Activated CD8-positive, alpha-beta T cell treated with anti-CD3 and anti-CD28 coated beads, Interleukin-2, amount 10 ng/mL, durations not matched to agents 7 days and 5 days (primary cell): ENCODE results near the gene HEMGN. TPM values are rescaled to one million over a fixed set of nuclear protein-coding genes. Genes with fewer than 3 reads are reported as not detected.

Source experiments
- ATAC-seq: fragments of 150-1000 bp; cut with Tn5 transposase; one replicate; pipeline ENCODE4 v1.10.0; 2021; ENCODE audit warnings: moderate library complexity
- CTCF ChIA-PET: fragments of 350-600 bp; sonication (Branson Sonifier 250); formaldehyde crosslinking; loops from one replicate; lab custom pipeline; 2021; ENCODE audit warnings: antibody characterized with exemption; lab: Charles Lee
- POLR2A ChIA-PET: fragments of 350-600 bp; sonication (Branson Sonifier 250); formaldehyde crosslinking; loops from one replicate; lab custom pipeline; 2021; ENCODE audit warnings: antibody characterized with exemption; lab: Charles Lee
- DNase-seq: peaks from one replicate; pipeline ENCODE4 v3.0.0-alpha.2; 2020
- H3K27ac Mint-ChIP-seq: one replicate; pipeline ENCODE4 v1.8.0; 2021; ENCODE audit warnings: mild to moderate bottlenecking, mixed read lengths
- H3K27me3 Mint-ChIP-seq: one replicate; pipeline ENCODE4 v1.8.0; 2021; ENCODE audit warnings: low read depth, mixed read lengths
- H3K36me3 Mint-ChIP-seq: one replicate; pipeline ENCODE4 v1.8.0; 2021; ENCODE audit warnings: low read depth, mixed read lengths
- H3K4me1 Mint-ChIP-seq: one replicate; pipeline ENCODE4 v1.8.0; 2021; ENCODE audit warnings: low read depth, mixed read lengths
- H3K4me3 Mint-ChIP-seq: one replicate; pipeline ENCODE4 v1.8.0; 2021; ENCODE audit warnings: mild to moderate bottlenecking, mixed read lengths
- H3K9me3 Mint-ChIP-seq: one replicate; pipeline ENCODE4 v1.8.0; 2022; ENCODE audit warnings: mixed read lengths; ENCODE audit not compliant: insufficient read depth
- total RNA-seq, 2 experiments: library from RNA; stranded (reverse); gene quantifications; one replicate each; pipeline ENCODE4 v1.2.3, GENCODE V29; 2021

Gene HEMGN, protein sequence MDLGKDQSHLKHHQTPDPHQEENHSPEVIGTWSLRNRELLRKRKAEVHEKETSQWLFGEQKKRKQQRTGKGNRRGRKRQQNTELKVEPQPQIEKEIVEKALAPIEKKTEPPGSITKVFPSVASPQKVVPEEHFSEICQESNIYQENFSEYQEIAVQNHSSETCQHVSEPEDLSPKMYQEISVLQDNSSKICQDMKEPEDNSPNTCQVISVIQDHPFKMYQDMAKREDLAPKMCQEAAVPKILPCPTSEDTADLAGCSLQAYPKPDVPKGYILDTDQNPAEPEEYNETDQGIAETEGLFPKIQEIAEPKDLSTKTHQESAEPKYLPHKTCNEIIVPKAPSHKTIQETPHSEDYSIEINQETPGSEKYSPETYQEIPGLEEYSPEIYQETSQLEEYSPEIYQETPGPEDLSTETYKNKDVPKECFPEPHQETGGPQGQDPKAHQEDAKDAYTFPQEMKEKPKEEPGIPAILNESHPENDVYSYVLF
- 1 to 10 TPM; 1.2 to 1.6 TPM for total RNA-seq

DNA sequence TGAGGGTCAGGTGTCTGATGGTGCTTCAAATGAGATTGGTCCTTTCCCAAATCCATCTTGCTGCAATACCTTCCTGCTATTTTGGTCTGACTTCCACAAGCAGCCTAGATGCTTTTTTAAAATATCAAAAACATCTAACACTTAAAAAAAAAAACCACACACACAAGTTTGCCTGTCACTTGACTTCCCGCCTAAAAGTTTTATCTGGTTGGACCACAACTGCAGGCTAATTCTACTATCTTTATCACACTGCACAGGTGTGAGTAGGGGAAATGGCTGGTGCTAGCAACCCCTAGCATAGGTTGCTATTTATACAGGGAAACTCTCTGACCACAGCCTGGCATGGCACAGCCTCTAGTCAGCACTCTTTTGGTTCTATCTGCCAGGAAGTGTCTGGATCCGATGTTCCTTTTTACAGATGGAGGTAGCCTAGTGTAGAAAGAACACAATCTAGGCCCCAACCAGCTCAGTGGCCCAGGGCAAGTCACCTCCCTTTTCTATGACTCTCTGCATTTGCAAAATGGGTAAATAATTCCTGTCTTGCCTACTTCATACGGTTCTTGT lies at the start of gene HEMGN:
HEMGN (minus strand) TSS at position 92 of the 564 bp plus-strand sequence; CDS start at position 56, 36 bp downstream.
- Mint-ChIP-seq H3K4me3 (peak within 1 kb of the TSS; percentile 32), H3K27ac (peak within 1 kb of the TSS; percentile 85), H3K27me3 (peaks cover 6% of the 10 kb centered on the region), H3K9me3 (no peaks in the 10 kb centered on the region), H3K36me3 (no peaks in the 10 kb centered on the region), H3K4me1 (peaks cover 33% of the 10 kb centered on the region)
- ATAC-seq (peak; percentile 90), DNase-seq (peak; percentile 59)
- POLR2A ChIA-PET, result interaction anchor here (1.1 to 1.2 kb wide), 2 partner anchors 9 to 45 kb away, joined by 3 read pairs; partner anchors contain the start of gene ANP32B
- CTCF ChIA-PET, result interaction anchor here (0.8 to 5.8 kb wide), 6 partner anchors 9 to 44 kb away, joined by 3 to 74 read pairs (median 5); partner anchors contain the start of genes ANP32B and TRMO

DNA sequence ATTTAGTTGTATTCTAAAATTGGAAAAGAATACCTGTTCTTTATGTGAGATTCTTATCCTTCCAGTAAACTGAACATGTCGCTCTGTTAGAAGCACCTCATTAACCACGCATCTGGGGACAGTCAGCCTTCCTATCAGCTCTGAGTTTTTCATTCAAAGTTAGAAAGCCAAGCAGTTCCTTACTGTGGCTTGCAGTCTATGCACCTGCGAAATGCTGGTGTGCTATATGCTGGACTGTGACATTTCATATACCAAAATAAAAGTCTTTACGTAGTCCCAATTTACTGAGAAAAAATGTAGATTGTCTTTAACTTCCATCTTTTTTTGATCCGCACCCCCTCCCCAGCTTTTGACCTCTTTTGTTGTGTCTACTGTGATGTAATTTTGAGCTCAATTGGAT lies 49.5 kb upstream of the HEMGN start:
- CTCF ChIA-PET, result interaction anchor here (0.9 to 3.1 kb wide), 9 partner anchors 10 to 97 kb away, joined by 3 to 33 read pairs (median 5); partner anchors contain the start of gene TRMO
- no peak for DNase-seq
- Mint-ChIP-seq H3K9me3 (no peaks in the 10 kb centered on the region), H3K27me3 (no peaks in the 10 kb centered on the region), H3K4me3 (peak overlapping the region; percentile 6), H3K4me1 (peaks cover 71% of the 10 kb centered on the region), H3K36me3 (peaks cover 33% of the 10 kb centered on the region), H3K27ac (peak overlapping the region; percentile 11)
- ATAC-seq, result no peak
- POLR2A ChIA-PET, result interaction anchor here (0.7 to 10.3 kb wide), 4 partner anchors 9 to 66 kb away, joined by 3 to 110 read pairs (median 4); partner anchors contain the start of gene TRMO

DNA sequence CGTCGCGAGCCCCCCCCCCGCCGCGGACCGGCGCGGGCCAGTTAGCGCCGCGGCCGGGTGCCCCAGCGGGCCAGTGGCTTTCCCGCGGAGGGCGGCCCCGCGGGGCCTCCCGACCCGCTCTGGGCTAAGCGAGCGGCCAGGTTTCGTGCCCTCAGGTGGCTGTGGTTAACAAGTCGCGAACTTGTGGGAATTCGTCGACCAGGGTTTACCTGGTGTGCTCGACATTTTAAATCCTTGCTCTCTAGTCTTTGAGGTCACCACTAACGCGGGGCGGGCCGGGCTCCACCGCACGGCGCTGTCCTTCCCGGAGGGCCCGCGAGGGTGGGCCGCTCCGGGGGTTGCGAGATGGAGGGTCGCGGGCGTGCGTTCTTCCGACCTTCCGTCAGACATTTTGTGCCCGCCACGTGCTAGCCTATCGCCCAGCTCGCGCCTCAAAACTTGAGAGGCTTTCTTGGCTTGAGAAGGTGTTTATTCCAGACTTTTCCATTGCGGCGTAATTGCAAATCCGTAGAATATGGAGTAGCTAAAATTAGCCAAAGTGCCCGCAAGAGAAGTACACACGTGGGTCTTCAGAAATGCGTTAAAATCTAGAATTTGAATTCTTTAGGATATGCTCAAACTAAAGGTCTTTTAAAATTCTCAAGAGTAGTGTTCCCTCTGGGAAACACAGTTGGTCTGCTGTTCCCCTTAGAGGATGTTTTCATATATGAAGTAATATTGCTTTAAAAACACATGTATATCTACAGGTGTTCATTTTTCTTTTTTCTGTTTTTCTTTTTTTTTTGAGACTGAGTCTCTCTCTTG lies 47.3 kb upstream of the HEMGN start:
- Mint-ChIP-seq H3K36me3 (peaks cover 26% of the 10 kb centered on the region), H3K4me3 (peak overlapping the region; percentile 82), H3K4me1 (peaks cover 64% of the 10 kb centered on the region), H3K27ac (peak overlapping the region; percentile 95), H3K9me3 (no peaks in the 10 kb centered on the region), H3K27me3 (no peaks in the 10 kb centered on the region)
- DNase-seq, result peak; percentile 57
- POLR2A ChIA-PET, result interaction anchor here (1.2 to 10.3 kb wide), 6 partner anchors 13 to 271 kb away, joined by 3 to 110 read pairs (median 12); partner anchors contain the start of genes TBC1D2 and TRMO
- ATAC-seq, result peak; percentile 4
- CTCF ChIA-PET, result interaction anchor here (1.0 to 4.3 kb wide), 5 partner anchors 11 to 84 kb away, joined by 4 to 58 read pairs (median 5); partner anchors contain the start of gene TRMO

DNA sequence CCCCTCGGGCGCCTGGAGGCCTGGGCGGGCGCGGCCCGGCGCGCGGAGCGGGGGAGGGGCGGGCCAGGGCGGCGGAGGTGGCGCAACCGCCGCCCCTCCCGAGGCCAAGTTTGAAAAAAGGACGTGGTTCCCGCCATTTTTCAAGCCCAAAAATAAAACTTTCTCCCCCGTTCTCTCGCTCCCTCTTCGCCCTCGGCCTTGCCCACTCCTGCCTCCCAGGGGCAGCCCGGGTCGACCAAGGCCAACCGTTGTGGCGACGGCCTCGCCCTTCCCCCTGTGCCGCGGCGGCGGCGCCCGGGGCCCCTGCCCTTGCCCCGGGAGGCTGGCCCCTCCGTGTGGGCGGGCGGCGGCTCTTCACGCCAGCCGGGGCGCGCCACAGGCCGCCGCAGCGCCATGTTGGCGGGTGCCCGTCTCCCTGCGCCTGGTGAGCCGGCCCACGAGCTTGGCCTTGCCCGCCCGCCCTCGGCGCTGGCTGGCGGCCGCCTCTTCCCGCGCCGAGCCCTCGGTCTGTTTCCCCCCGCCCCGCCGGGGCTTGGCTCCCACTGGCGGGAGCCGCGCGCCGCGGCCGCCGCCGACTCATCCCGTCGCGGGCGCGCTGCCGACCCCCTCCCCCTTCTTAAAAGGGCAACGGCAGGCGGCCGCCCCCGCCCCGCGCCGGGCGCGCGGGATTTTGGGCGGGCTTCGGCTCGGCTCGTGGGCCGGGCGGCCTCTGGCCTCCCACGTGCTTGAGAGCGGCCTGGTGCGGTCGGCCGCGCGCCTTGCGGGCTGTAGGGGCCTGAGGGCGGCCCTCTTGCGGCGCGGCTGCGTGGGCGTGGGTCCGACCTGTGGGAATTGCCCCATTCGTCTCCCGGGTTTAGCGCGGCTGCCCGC lies 46.5 kb upstream of the HEMGN start:
- H3K36me3 Mint-ChIP-seq, result peaks cover 26% of the 10 kb centered on the region

DNA sequence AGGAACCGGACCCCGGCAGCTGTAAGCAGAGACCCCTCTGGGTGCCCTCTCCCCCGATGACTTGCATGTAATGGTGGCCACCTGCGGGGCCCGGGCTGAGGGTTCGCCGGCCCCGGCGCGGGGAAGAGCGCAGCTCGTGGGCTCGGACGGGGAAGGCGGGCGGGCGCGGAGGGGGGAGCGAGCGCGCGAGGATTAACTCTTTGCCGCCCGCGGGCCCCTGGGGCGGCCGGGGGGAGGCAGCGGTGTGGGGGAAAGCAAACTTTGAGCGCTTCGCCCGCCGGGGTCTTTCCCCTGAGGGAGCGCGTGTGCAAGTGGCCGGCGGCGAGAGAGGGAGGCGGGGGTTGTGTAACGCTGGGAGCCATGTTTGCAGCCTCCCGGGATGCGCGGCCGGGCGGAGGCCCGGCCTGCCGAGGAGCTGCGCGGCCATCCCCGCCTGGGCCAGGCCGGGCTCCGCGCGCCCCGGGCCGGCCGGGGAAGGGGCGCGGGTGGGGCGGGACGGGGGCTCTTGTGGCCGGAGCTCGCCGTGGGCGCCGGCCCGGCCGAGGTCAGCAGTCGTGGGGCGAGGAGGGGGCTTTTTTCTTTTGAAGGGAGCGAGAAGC lies 45.7 kb upstream of the HEMGN start:
- ATAC-seq (peak; percentile 28), DNase-seq (peak; percentile 63)
- peak overlapping the region; percentile 84 for H3K4me3 Mint-ChIP-seq
- CTCF ChIA-PET, result interaction anchor here (0.9 to 4.3 kb wide), 10 partner anchors 20 to 273 kb away, joined by 3 to 58 read pairs (median 4); partner anchors contain the start of genes HEMGN and TRMO
- H3K36me3 Mint-ChIP-seq, result peaks cover 20% of the 10 kb centered on the region
- H3K27ac Mint-ChIP-seq, result peak overlapping the region; percentile 95
- H3K4me1 Mint-ChIP-seq, result peaks cover 54% of the 10 kb centered on the region
- POLR2A ChIA-PET, result interaction anchor here (0.7 to 10.3 kb wide), 16 partner anchors 9 to 272 kb away, joined by 3 to 110 read pairs (median 5); partner anchors contain the start of genes NANS, TBC1D2, TRIM14 and TRMO
- H3K9me3 Mint-ChIP-seq, result no peaks in the 10 kb centered on the region
- H3K27me3 Mint-ChIP-seq, result no peaks in the 10 kb centered on the region

More for the DNA sequence above, 46.5 kb upstream of the HEMGN start:
- H3K4me1 Mint-ChIP-seq, result peaks cover 62% of the 10 kb centered on the region
- H3K4me3 Mint-ChIP-seq, result peak overlapping the region; percentile 72
- peak; percentile 30 for ATAC-seq
- CTCF ChIA-PET, result interaction anchor here (0.9 to 4.3 kb wide), 7 partner anchors 13 to 79 kb away, joined by 3 to 58 read pairs (median 4); partner anchors contain the start of gene TRMO
- peak; percentile 78 for DNase-seq
- POLR2A ChIA-PET, result interaction anchor here (0.7 to 10.3 kb wide), 15 partner anchors 9 to 271 kb away, joined by 3 to 110 read pairs (median 5); partner anchors contain the start of genes NANS, TBC1D2, TRIM14 and TRMO
- H3K27ac Mint-ChIP-seq, result peak overlapping the region; percentile 78
- H3K27me3 Mint-ChIP-seq, result no peaks in the 10 kb centered on the region
- no peaks in the 10 kb centered on the region for H3K9me3 Mint-ChIP-seq

DNA sequence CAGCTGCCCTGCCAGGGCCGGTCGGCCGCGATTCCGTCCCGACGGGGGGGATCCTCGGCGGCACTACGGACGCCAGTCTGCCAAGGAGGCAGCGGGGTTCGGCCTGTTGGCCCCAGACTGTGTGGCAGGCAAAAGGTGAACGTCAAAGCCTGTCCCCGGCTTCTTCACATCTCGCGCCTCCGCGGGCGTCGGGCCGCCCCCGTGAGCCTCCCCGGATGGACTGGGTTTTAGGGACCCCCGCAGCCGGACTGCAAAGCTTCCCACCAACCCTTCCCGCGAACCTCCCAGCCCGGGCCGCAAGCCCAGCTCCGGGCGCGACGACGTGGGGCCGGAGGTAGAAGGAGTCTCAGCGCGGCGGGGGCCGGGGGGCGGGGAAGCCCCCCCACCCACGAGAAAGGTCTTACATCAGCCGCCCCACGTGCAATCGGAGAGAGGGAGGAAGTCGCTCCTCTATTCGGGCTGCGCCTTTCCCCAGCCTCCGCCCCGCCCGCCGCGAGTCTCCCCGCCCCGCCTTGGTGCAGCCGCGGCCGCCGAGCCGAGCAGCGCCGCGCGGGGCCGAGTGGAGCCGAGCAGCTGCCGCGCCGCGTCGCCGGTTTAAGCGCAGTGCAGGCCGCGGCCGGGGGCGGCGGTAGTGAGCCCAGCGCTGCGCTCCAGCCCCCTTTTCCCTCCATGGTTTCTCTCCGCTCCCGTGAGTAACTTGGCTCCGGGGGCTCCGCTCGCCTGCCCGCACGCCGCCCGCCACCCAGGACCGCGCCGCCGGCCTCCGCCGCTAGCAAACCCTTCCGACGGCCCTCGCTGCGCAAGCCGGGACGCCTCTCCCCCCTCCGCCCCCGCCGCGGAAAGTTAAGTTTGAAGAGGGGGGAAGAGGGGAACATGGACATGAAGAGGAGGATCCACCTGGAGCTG lies 45.0 kb upstream of the HEMGN start, which contains the start of gene ANP32B:
ANP32B (plus strand) TSS at position 659 of the 906 bp plus-strand sequence; CDS start at position 874, 215 bp downstream.
- Mint-ChIP-seq H3K36me3 (peaks cover 20% of the 10 kb centered on the region), H3K27ac (peak within 1 kb of the TSS; percentile 95), H3K9me3 (no peaks in the 10 kb centered on the region), H3K4me3 (peak within 1 kb of the TSS; percentile 84), H3K4me1 (peaks cover 48% of the 10 kb centered on the region), H3K27me3 (no peaks in the 10 kb centered on the region)
- DNase-seq (peak; percentile 95), ATAC-seq (peak; percentile 83)
- ChIA-PET CTCF (interaction anchor here (0.9 to 4.3 kb wide), 17 partner anchors 10 to 274 kb away, joined by 3 to 58 read pairs (median 4); partner anchors contain the start of genes HEMGN and TRMO), POLR2A (interaction anchor here (0.6 to 10.3 kb wide), 21 partner anchors 9 to 273 kb away, joined by 3 to 110 read pairs (median 4); partner anchors contain the start of genes HEMGN, NANS, TBC1D2 and TRIM14)

DNA sequence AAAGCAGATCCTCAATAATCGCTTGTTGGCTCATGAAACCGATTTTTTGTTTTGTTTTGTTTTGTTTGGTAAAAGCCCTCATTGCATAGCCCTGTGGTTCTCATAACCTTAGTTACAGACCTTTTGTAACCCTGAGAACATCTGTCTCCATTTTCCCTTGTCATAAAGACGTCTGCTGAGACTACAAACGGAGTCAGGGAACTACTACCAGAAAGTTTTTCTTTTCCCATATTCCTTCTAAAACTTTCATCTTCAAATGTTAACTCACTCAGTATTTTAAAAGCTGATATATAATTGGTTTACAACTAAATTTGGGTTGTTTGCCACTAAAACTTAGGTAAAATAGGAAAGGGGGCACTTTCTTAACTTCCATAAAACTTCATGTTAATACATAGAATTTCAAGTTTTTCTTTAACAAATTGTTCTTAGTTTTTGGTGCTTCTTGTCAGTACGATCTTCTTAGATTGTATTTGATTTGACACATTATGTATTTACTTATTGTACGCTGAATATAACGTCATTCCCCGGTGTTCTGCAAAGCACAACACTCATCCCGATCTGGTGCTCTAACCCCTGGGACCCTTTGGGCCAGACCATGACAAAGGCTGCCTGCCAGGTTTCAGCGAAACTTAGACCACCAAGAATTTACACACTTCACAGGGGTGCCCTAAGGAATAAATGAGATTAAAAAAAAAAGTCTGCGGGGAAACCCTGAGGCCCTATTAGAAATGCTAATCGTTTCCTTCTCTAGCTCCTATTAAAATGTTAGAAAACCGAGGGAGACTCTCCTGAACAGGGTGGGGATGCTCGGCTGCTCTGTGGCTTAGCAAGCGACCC lies 44.1 kb upstream of the HEMGN start:
- peaks cover 39% of the 10 kb centered on the region for H3K4me1 Mint-ChIP-seq
- peaks cover 15% of the 10 kb centered on the region for H3K36me3 Mint-ChIP-seq
- DNase-seq (no peak), ATAC-seq (no peak)
- ChIA-PET POLR2A (interaction anchor here (0.6 to 10.3 kb wide), 15 partner anchors 10 to 90 kb away, joined by 3 to 110 read pairs (median 4); partner anchors contain the start of genes NANS and TRMO), CTCF (interaction anchor here (0.8 to 4.3 kb wide), 13 partner anchors 10 to 92 kb away, joined by 3 to 58 read pairs (median 5); partner anchors contain the start of genes HEMGN and TRMO)
- peak overlapping the region; percentile 84 for H3K4me3 Mint-ChIP-seq
- no peaks in the 10 kb centered on the region for H3K9me3 Mint-ChIP-seq
- H3K27me3 Mint-ChIP-seq, result no peaks in the 10 kb centered on the region
- H3K27ac Mint-ChIP-seq, result peak overlapping the region; percentile 88
